KG1 (cell line): ENCODE data around the gene SMAD4.
"Not testable (repeated sequence)": the region's sequence is repeated elsewhere in the genome, so short reads cannot be mapped to it uniquely, and the experiment has no call there.

Experiments used
- DNase-seq: peaks from one replicate; lab custom pipeline; 2025; lab: John Stamatoyannopoulos, UW

The SMAD4 gene

GRCh38 chr18:51029694-51030536 lies at the start of gene SMAD4:
SMAD4 (plus strand) TSS chr18:51030213; CDS start chr18:51047047, 16,834 bp downstream.
- DNase-seq = peak; percentile 81

GRCh38 chr18:50981381-50981780 lies 48.6 kb upstream of the SMAD4 start:
- no peak for DNase-seq

- DNase-seq = no peak
Measured at GRCh38 chr18:50982086-50982801, 47.8 kb upstream of the SMAD4 start.

GRCh38 chr18:50982802-50983179 lies 47.2 kb upstream of the SMAD4 start:
- no peak for DNase-seq

DNA sequence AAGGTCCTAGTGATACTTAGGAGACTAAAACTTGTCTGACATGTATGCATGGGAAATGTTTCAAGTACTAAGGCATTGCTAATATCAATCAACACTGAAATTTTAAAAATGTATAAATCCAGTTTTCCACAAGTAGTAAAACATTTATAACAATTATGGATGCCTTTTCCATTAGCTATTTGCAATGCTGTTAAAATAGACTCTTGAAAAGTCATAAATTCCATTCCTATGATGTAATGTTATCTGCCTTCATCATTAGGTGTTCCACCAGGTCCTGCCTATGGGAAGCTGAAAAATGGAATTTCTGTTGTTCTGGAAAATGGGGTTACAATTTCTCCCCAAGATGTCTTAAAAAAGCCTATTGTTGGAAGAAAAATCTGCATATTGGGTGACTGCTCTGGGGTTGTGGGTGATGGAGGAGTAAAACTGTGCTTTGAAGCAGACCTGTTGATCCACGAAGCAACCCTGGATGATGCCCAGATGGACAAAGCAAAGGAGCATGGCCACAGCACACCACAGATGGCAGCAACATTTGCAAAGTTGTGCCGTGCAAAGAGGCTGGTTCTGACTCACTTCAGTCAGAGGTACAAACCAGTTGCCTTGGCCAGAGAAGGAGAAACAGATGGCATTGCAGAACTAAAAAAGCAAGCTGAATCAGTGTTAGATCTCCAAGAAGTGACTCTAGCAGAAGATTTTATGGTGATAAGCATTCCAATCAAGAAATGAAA lies 43.5 kb upstream of the SMAD4 start:
- DNase-seq = no peak

GRCh38 chr18:50987261-50987660 lies 42.8 kb upstream of the SMAD4 start:
- no peak for DNase-seq

DNA sequence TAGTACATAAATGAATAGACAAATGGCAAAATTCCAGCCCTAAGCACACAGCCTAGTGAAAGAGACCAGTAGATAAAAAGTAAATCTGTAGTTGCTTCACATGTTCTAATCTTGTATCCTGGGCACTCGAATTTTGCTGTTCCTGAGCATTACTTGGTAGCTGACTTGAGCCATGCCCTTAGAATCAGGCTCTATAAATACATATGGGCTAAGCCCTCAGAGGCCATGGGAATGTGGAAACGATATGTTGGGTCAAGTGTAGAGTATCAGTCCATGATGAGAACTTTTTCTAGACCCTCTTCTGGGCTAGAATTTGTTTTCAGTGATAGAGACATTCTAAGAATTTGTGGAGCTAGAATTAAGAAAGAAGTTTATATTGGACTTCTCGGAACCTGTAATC lies 40.3 kb upstream of the SMAD4 start:
- DNase-seq = no peak

- DNase-seq = no peak
Measured at GRCh38 chr18:50992351-50992762, 37.7 kb upstream of the SMAD4 start.

DNA sequence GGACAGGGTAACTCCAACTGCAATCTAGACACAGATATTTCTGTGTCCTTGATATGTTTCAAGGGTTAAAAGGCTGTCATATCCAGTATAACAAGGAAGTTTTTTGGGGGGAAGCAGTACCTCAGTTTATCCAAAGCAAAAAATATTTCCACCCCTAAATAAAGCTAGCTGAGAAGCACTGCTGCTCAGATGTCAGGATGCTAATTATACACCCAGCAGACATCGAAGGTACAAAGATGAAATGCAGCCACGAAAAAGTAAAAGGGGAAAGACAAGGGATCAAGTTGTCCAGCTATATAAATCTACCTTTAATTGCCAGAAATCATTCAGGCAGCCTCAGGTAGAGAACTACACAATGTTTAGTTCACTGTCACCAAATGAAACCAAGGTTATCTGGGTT lies 36.0 kb upstream of the SMAD4 start:
- DNase-seq = no peak

DNA sequence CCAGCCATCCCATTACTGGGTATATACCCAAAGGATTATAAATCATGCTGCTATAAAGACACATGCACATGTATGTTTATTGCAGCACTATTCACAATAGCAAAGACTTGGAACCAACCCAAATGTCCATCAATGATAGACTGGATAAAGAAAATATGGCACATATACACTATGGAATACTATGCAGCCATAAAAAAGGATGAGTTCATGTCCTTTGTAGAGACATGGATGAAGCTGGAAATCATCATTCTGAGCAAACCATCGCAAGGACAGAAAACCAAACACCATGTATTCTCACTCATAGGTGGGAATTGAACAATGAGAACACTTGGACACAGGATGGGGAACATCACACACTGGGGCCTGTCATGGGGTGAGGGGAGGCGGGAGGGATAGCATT lies 26.8 kb upstream of the SMAD4 start:
- not testable (repeated sequence) for DNase-seq

- no peak for DNase-seq
Measured at GRCh38 chr18:51006061-51006818, 23.8 kb upstream of the SMAD4 start.

DNA sequence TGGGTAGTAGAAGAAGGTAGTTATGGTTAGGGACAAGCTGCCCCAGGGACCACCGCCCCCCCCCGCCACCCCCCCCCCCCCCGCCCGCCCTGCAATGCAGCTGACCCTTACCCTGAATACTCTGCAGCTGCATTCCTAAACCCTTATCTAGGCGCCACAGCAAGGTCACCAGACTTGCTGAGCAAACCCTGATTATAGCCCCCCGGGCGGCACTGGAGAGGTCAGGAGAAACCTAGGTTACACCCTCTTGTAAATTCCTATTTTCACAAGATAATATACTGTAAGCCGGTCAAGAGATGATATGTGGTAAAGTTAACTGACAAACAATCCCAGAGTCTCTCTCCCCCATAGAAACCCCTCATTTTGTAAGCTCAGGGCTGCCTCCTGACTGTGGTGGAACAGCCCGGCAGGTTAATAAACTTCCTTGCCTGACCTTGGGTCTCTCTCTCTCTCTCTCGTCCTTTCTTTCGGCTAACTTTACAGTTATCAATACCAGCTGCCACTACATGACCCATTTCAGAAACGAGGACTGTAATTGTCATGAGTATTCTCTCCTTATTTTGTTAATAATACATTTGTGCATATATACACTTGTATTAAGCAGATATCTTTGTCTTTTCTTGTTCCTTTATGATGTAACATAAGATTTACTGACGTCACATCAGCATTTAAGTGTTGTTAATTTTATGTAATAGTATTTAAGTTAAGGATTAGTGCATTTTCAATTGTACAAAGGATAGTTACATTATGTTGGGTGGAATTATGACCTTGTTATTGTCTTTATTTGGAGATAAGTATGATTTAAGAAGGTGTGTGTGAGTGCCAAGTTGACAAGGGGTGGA lies 22.8 kb upstream of the SMAD4 start:
- no peak for DNase-seq

- DNase-seq = no peak
Measured at GRCh38 chr18:51007790-51008139, 22.2 kb upstream of the SMAD4 start.

DNA sequence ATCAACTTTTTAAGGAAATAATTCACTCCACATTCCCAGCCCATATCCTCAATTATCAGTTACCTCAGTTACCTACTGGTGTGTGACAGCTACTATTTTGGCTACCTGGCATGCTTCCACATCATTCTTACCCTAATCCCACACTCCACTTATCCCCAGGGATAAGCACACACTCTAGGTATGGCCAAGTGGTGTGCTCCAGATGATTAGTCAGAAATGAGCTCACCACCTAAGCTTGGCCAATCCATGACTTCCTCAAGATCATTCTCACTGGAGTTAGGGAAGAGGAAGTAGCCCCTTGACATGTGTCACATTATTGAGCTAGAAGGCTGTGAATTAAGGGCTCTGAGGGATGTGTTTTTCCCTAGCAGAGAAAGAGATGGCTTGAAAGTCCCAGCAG lies 20.9 kb upstream of the SMAD4 start:
- no peak for DNase-seq

DNA sequence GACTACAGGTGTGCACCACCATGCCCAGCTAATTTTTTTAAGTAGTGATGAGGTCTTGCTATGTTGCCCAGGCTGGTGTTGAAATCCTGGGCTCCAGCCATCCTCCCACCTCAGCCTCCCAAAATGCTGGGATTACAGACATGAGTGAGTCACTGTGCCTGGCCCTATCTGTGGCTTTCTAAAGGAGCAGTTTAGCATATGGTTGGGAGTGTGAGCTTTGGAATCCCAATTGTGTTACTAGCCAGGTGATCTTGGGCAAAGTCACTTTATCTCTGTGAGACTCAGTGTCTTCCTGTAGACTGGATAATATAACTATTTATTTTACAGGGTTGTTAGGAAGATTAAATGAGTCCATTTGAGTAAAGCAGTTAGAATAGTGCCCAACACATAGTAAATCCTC lies 19.8 kb upstream of the SMAD4 start:
- no peak for DNase-seq

GRCh38 chr18:51011709-51012108 lies 18.3 kb upstream of the SMAD4 start:
- DNase-seq = no peak

DNA sequence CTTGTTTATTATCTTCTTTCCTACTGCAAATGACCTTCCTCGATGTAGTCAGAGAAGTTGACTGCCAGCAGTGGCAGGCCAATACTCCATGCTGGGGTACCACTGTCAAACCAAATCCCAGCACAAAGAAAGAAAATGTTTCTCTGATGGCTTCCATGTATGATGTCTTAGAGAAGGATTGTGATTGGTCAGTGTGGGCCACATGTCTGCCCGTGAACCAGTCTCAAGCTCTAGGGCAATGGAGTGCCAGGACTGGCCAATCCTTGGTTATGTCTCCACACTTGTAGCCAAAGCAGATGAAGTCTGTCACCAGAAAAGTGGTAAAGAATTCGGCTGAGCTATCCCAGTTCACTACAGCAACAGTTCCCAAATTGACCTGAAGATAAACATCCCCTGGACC lies 17.6 kb upstream of the SMAD4 start:
- no peak for DNase-seq

DNA sequence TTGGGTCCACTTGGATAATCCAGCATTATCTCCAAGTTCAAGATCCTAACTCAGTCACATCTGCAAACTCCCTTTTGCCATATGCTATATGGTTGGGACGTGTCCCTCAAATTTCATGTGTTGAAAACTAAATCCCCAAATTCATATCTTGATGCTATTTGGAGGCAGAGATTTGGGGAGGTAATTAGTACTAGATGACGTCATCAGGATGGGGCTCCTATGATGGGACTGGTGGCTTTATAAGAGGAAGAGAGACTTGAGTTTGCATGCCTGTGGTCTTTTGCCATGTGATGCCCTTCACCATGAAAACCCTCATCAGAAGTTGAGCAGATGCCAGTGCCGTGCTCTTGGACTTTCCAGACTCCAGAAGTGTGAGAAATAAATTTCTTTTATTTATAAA lies 16.8 kb upstream of the SMAD4 start:
- no peak for DNase-seq

- no peak for DNase-seq
Measured at GRCh38 chr18:51017140-51017879, 12.7 kb upstream of the SMAD4 start.

DNA sequence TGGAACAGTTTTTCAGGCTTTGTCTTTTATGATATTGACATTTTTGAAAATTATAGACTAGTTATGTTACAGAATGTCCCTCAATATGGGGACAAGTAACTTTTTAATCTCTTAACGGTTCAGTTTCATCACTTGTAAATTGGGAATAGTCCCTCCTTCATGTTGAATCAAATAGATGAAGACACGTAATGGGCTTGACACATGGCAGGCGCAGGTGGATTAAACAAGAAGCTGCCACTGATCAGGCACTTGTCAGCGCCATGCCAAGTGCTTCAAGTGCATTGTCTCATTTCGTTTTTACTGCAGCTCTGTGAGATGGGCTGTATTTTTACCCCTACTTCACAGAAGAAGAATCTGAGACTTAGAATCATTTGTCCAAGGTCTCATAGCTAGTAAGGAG lies 9.5 kb upstream of the SMAD4 start:
- DNase-seq = no peak
